ENCODE measurements around the gene FAAH2. TPM values are rescaled to one million over a fixed set of nuclear protein-coding genes. Genes with fewer than 3 reads are reported as not detected.

FAAH2 gene
- total RNA-seq, 1 experiment from 2014 or later: 6.4 TPM

DNA sequence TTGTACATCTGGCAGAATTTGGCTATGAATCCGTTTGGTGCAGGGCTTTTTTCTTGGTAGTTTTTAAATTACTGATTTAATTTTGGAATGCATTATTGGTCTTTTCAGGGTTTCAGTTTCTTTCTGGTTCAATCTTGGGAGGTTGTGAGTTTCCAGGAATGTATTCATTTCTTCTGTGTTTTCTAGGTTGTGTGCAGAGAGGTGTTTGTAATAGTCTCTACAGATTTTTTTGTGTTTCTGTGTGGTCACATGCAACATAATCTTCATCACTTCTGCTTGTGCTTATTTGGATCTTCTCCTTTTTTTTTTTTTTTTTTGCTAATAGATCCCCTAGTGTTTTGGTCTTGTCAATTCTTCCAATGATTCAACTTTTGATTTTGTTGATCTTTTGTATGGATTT, 77.6 kb downstream of the FAAH2 start:
- no peak overlapping the region for H4K91ac ChIP-seq (ENCODE audit: insufficient read length, low read depth, low read length)
- no peak overlapping the region for H4K8ac ChIP-seq (replicated peaks; ENCODE audit: insufficient read length, low read depth, low read length)
- no peak overlapping the region for H3K9ac ChIP-seq (ENCODE audit: extremely low read depth, insufficient read length, low read length)
- TF ChIP-seq, protein P1, sequence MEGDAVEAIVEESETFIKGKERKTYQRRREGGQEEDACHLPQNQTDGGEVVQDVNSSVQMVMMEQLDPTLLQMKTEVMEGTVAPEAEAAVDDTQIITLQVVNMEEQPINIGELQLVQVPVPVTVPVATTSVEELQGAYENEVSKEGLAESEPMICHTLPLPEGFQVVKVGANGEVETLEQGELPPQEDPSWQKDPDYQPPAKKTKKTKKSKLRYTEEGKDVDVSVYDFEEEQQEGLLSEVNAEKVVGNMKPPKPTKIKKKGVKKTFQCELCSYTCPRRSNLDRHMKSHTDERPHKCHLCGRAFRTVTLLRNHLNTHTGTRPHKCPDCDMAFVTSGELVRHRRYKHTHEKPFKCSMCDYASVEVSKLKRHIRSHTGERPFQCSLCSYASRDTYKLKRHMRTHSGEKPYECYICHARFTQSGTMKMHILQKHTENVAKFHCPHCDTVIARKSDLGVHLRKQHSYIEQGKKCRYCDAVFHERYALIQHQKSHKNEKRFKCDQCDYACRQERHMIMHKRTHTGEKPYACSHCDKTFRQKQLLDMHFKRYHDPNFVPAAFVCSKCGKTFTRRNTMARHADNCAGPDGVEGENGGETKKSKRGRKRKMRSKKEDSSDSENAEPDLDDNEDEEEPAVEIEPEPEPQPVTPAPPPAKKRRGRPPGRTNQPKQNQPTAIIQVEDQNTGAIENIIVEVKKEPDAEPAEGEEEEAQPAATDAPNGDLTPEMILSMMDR (conservative IDR thresholded peaks at IDR 0.05): no peak
- no peak overlapping the region for H2AK5ac ChIP-seq (ENCODE audit: insufficient read length, low read length)
- no peaks in the 10 kb centered on the region for H3K9me3 ChIP-seq (ENCODE audit: control insufficient read depth, low read depth, low read length)
- H2BK5ac ChIP-seq (ENCODE audit: insufficient read length, low read length): no peak overlapping the region
- H4K5ac ChIP-seq (ENCODE audit: insufficient read length, low read depth, low read length): no peak overlapping the region
- 0 out of 7 replicates have a peak overlapping the region, but pooled peaks of 1 of the 3 experiments have one; percentile 8 for H3K27ac Mint-ChIP-seq
- no peak overlapping the region for H3K4me3 Mint-ChIP-seq
- H3K18ac ChIP-seq (ENCODE audit: insufficient read length, low read depth, low read length): no peak overlapping the region
- no peaks in the 10 kb centered on the region for H3K23me2 ChIP-seq (ENCODE audit: insufficient read length, low read depth, low read length, poor library complexity, severe bottlenecking)
- no peak overlapping the region for H3K27ac ChIP-seq (ENCODE audit: insufficient read length, low read depth, low read length)
- no peak overlapping the region for H3K4me2 ChIP-seq (ENCODE audit: insufficient read depth, insufficient read length, low read length)
- peaks cover 74 to 84% of the 10 kb centered on the region in 2 experiments for H3K9me3 Mint-ChIP-seq
- no peaks in the 10 kb centered on the region; the same call in 1 of the 2 replicates for H3K27me3 Mint-ChIP-seq (ENCODE audit: low read depth)
- H2BK120ac ChIP-seq (ENCODE audit: low read depth, low read length, poor library complexity, severe bottlenecking): no peak overlapping the region
- H3K79me1 ChIP-seq (ENCODE audit: insufficient read depth, low read depth, low read length, poor library complexity, severe bottlenecking): no peaks in the 10 kb centered on the region
- H3K23ac ChIP-seq (ENCODE audit: insufficient read length, low read depth, low read length): no peak overlapping the region
- H3K56ac ChIP-seq (ENCODE audit: insufficient read length, low read depth, low read length): no peak overlapping the region
- H2AFZ ChIP-seq (ENCODE audit: low read length): no peak overlapping the region
- peaks cover 4 to 6% (median 5%) of the 10 kb centered on the region in 3 experiments; a peak in 5 of 7 replicates for H3K36me3 Mint-ChIP-seq (ENCODE audit: insufficient read depth in 1 of 3, low read depth in 3 of 3)
- no peak overlapping the region for H3T11ph ChIP-seq (ENCODE audit: low read length)
- peaks cover 0 to 2% of the 10 kb centered on the region in 2 experiments; a peak in 1 of 4 replicates for H3K4me1 Mint-ChIP-seq
- H3K27me3 ChIP-seq (ENCODE audit: insufficient read depth, low read length): no peaks in the 10 kb centered on the region
- no peaks in the 10 kb centered on the region for H3K4me1 ChIP-seq (ENCODE audit: insufficient read depth, low read length)
- no peak overlapping the region for H3K14ac ChIP-seq (ENCODE audit: insufficient read depth, low read length)
- DNase-seq: no peak
- H3K4ac ChIP-seq (ENCODE audit: low read depth, low read length): no peak overlapping the region
- no peaks in the 10 kb centered on the region for H3K79me2 ChIP-seq (ENCODE audit: insufficient read depth, low read length)
- no peaks in the 10 kb centered on the region for H4K20me1 ChIP-seq (ENCODE audit: control insufficient read depth, insufficient read depth, insufficient read length)
- no peak overlapping the region for H2BK20ac ChIP-seq (ENCODE audit: low read depth, low read length, poor library complexity, severe bottlenecking)
- H2BK12ac ChIP-seq (ENCODE audit: insufficient read length, low read depth, low read length): no peak overlapping the region
- no peak overlapping the region for H2BK15ac ChIP-seq (ENCODE audit: low read depth, low read length)
- WGBS (ENCODE audit: extremely low coverage, insufficient read length, low lambda C conversion rate): no CpG with 5 or more reads among the region's 1 CpG

Measured in H9 (cell line).